ENCODE results near the gene C22orf39.

DNA sequence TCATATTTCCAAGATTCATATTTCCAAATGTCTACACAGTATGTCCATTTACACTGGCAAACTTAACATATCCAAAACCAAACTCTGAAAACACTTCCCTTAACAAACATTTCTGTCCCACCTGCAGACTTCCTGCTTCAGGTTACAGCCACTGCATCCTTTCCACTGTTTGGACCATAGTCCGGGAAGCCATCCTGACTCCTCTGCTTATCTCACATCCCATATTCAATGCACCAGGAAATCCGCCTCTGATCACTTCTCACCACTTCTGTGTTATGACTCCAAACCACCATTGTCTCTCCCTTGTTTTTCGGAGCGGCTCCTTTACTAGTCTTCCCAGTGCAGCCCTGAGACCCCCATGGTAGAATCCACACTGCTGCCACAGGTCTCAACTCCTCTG, 46.0 kb downstream of the C22orf39 start:
- TF ChIP-seq, protein P1, sequence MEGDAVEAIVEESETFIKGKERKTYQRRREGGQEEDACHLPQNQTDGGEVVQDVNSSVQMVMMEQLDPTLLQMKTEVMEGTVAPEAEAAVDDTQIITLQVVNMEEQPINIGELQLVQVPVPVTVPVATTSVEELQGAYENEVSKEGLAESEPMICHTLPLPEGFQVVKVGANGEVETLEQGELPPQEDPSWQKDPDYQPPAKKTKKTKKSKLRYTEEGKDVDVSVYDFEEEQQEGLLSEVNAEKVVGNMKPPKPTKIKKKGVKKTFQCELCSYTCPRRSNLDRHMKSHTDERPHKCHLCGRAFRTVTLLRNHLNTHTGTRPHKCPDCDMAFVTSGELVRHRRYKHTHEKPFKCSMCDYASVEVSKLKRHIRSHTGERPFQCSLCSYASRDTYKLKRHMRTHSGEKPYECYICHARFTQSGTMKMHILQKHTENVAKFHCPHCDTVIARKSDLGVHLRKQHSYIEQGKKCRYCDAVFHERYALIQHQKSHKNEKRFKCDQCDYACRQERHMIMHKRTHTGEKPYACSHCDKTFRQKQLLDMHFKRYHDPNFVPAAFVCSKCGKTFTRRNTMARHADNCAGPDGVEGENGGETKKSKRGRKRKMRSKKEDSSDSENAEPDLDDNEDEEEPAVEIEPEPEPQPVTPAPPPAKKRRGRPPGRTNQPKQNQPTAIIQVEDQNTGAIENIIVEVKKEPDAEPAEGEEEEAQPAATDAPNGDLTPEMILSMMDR (IDR thresholded peaks at IDR 0.05; ENCODE audit: low read length) = no peak
- TF ChIP-seq EZH2 (optimal IDR thresholded peaks at IDR 0.05; ENCODE audit: low read depth, low read length) = no peak
